ENCODE data around the gene TCERG1. TPM values are rescaled to one million over a fixed set of nuclear protein-coding genes. Genes with fewer than 3 reads are reported as not detected.

Gene TCERG1
- total RNA-seq, 1 donor from 2014 or later = 93.3 TPM

Other genes starting within 250 kb of the TCERG1 start
- 22.7 and 24.7 TPM in 2 replicates for gene RBM27, start 243.7 kb upstream of the TCERG1 start, total RNA-seq
- gene POU4F3, start 108.5 kb upstream of the TCERG1 start, total RNA-seq = 0.15 TPM in 1 of 2 replicates, not detected in the other
- not detected in 2 replicates for gene GPR151, start 68.9 kb downstream of the TCERG1 start, total RNA-seq